GM12873 (cell line): Measurements from ENCODE around the gene JOSD2.

Source experiments
- CTCF ChIP-seq: IDR thresholded peaks from 2 replicates; pipeline ENCODE4 v1.5.1; 2012; ENCODE audit warnings: low read depth, mild to moderate bottlenecking, moderate library complexity, low read length, control low read depth; ENCODE audit not compliant: insufficient read depth; ENCODE audit errors: missing control alignments

JOSD2 gene

GRCh38 chr19:50537769-50538230 lies 26.8 kb upstream of the JOSD2 start:
- peak; percentile 90 for TF ChIP-seq CTCF

GRCh38 chr19:50537306-50537685 lies 26.3 kb upstream of the JOSD2 start:
- no peak for TF ChIP-seq CTCF

GRCh38 chr19:50536662-50537305 lies 25.8 kb upstream of the JOSD2 start:
- peak; percentile 10 for TF ChIP-seq CTCF

GRCh38 chr19:50535672-50536187 lies 24.7 kb upstream of the JOSD2 start:
- no peak for TF ChIP-seq CTCF

GRCh38 chr19:50534478-50534877 lies 23.5 kb upstream of the JOSD2 start:
- TF ChIP-seq CTCF: no peak

GRCh38 chr19:50532952-50533351 lies 22.0 kb upstream of the JOSD2 start:
- TF ChIP-seq CTCF: no peak

- no peak for TF ChIP-seq CTCF
Measured at GRCh38 chr19:50531171-50531612, 20.2 kb upstream of the JOSD2 start.
